ENCODE measurements around the gene HBA1. TPM values are rescaled to one million over a fixed set of nuclear protein-coding genes. Genes with fewer than 3 reads are reported as not detected.
A peak's percentile ranks its signal among the peaks of the same experiment; 100 is the strongest.

HBA1 gene
- total and polyA plus RNA-seq, 2 donors (not counting 3 experiments of a cell fraction or from before 2014, with no cell fraction given): not detected

DNA sequence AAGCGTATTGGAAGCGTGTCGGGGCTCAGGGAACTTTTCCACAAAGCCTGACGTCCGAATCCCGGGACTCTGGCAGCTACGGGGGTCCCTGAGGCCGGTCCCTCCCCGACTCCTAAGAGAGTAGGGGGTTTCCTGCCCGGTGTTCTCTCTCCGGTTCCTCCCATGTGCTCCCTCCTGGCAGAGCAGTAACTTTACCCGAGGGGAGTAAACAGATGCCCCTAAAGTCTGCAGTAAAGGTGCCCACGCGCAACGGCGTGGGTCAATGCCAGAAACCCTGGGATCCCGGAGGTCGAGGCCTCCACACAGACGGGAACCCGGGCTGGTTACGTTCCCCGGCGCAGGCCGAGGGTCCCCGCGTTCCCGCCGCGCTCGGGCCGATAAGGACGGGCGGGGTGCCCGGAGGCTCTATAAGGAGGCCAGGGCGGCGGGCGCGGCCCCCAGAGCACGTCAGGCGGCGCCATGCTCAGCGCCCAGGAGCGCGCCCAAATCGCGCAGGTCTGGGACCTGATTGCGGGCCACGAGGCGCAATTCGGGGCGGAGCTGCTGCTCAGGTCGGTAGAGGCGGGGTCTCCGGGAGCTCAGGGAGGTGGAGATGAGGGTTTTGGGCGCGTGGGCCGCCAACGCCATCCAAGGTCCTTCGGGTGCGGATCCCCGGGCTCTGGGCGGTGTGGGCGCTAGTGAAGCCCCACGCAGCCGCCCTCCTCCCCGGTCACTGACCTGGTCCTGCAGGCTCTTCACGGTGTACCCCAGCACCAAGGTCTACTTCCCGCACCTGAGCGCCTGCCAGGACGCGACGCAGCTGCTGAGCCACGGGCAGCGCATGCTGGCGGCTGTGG, 10.7 kb upstream of the HBA1 start, which contains the start of gene HBM:
Gene HBM (plus strand): TSS at position 440 of the 836 bp plus-strand sequence. CDS start 20 bp downstream, at position 460.
- no peaks in the 10 kb centered on the region for H3K9me3 ChIP-seq (replicated peaks; ENCODE audit: control insufficient read depth, insufficient read depth, low read length)
- CTCF ChIA-PET: no interaction called here
- no peaks in the 10 kb centered on the region for H4K20me1 ChIP-seq (replicated peaks; ENCODE audit: control insufficient read depth, extremely low read depth, insufficient read depth, low read length)
- POLR2A ChIA-PET: no interaction called here
- DNase-seq (ENCODE audit: low read depth, low spot score) (no peak), FAIRE-seq (no peak)
- no TSS peak for BruUV-seq (replicated peaks)
- no peak within 1 kb of the TSS for H3K9ac ChIP-seq (replicated peaks; ENCODE audit: extremely low read depth, insufficient read depth, low read length)
- no peaks in the 10 kb centered on the region for H3K4me1 ChIP-seq (ENCODE audit: control insufficient read depth, extremely low read depth, insufficient read depth, low read length)
- no peak within 1 kb of the TSS for H3K27ac ChIP-seq (ENCODE audit: insufficient read depth, low read depth, low read length)
- H3K4me3 ChIP-seq (replicated peaks in 1 of 3; ENCODE audit: insufficient read depth in 1 of 3, low read depth in 1 of 3, low read length in 3 of 3): no peak within 1 kb of the TSS
- TF ChIP-seq, protein P1, sequence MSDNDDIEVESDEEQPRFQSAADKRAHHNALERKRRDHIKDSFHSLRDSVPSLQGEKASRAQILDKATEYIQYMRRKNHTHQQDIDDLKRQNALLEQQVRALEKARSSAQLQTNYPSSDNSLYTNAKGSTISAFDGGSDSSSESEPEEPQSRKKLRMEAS (IDR thresholded peaks at IDR 0.05; ENCODE audit: insufficient read depth, insufficient read length): no peak
- no peak for TF ChIP-seq GATA2 (IDR thresholded peaks at IDR 0.05; ENCODE audit: insufficient read depth, insufficient read length, low read depth, low read length)
- TF ChIP-seq EZH2 (IDR thresholded peaks at IDR 0.05; ENCODE audit: borderline replicate concordance, low read depth, low read length, severe bottlenecking): peak; percentile 93
- H3K79me2 ChIP-seq (ENCODE audit: control insufficient read depth, insufficient read depth, low read length): no peaks in the 10 kb centered on the region
- H3K27me3 ChIP-seq (ENCODE audit: control insufficient read depth in 2 of 2, insufficient read depth in 2 of 2, low read length in 2 of 2): peaks cover 39 to 40% of the 10 kb centered on the region in 2 experiments
- no peaks in the 10 kb centered on the region for H3K36me3 ChIP-seq (ENCODE audit: control insufficient read depth in 2 of 2, extremely low read depth in 1 of 2, insufficient read depth in 2 of 2, low read length in 2 of 2)
- intact Hi-C loops (cut with micrococcal nuclease): no loop called here
- dilution Hi-C loops (cut with MboI; ENCODE audit: extremely low pct_ligation_motif_present, low sequenced_read_pairs): no loop called here
- H2AFZ ChIP-seq (ENCODE audit: low read depth, low read length): no peak within 1 kb of the TSS
- no peaks in the 10 kb centered on the region for H3K9me1 ChIP-seq (replicated peaks; ENCODE audit: control insufficient read depth, extremely low read depth, insufficient read depth, low read length)
- H3K4me2 ChIP-seq (ENCODE audit: insufficient read depth, low read length): peak within 1 kb of the TSS; percentile 29

DNA sequence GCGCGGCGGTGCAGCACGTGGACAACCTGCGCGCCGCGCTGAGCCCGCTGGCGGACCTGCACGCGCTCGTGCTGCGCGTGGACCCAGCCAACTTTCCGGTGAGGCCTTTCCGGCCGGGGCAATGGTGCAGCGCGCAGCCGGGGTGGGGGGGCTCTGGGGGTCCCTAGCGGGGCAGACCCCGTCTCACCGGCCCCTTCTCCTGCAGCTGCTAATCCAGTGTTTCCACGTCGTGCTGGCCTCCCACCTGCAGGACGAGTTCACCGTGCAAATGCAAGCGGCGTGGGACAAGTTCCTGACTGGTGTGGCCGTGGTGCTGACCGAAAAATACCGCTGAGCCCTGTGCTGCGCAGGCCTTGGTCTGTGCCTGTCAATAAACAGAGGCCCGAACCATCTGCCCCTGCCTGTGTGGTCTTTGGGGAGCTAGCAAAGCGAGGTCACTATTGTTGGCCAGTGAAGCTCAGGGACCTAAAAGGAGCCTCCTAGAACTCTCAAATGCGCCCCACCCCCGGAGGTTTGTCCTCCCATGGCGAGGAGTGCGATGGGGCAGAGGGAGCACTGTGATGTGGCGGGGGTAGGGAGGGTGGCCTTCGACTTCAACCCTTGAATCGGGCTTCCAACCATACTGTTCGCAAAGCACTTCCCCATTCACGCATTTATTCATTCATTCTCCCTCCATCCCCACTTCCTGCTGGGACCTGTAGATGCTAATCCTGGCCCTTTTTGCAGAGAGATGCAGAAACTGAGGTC, 9.9 kb upstream of the HBA1 start:
- Histone ChIP-seq H3K9me1 (replicated peaks; ENCODE audit: control insufficient read depth, extremely low read depth, insufficient read depth, low read length) (no peaks in the 10 kb centered on the region), H3K4me3 (replicated peaks in 1 of 3; ENCODE audit: insufficient read depth in 1 of 3, low read depth in 1 of 3, low read length in 3 of 3) (no peak overlapping the region), H3K9me3 (replicated peaks; ENCODE audit: control insufficient read depth, insufficient read depth, low read length) (no peaks in the 10 kb centered on the region), H3K4me1 (ENCODE audit: control insufficient read depth, extremely low read depth, insufficient read depth, low read length) (no peaks in the 10 kb centered on the region), H3K36me3 (ENCODE audit: control insufficient read depth in 2 of 2, extremely low read depth in 1 of 2, insufficient read depth in 2 of 2, low read length in 2 of 2) (no peaks in the 10 kb centered on the region), H3K4me2 (ENCODE audit: insufficient read depth, low read length) (no peak overlapping the region), H3K27me3 (ENCODE audit: control insufficient read depth in 2 of 2, insufficient read depth in 2 of 2, low read length in 2 of 2) (peaks cover 41% of the 10 kb centered on the region in 2 experiments), H3K79me2 (ENCODE audit: control insufficient read depth, insufficient read depth, low read length) (no peaks in the 10 kb centered on the region), H3K9ac (replicated peaks; ENCODE audit: extremely low read depth, insufficient read depth, low read length) (no peak overlapping the region), H4K20me1 (replicated peaks; ENCODE audit: control insufficient read depth, extremely low read depth, insufficient read depth, low read length) (no peaks in the 10 kb centered on the region), H2AFZ (ENCODE audit: low read depth, low read length) (no peak overlapping the region), H3K27ac (ENCODE audit: insufficient read depth, low read depth, low read length) (no peak overlapping the region)
- FAIRE-seq (no peak), DNase-seq (ENCODE audit: low read depth, low spot score) (no peak)
- dilution Hi-C loops (cut with MboI; ENCODE audit: extremely low pct_ligation_motif_present, low sequenced_read_pairs): no loop called here
- POLR2A ChIA-PET: no interaction called here
- BruUV-seq (replicated peaks): no TSS peak
- CTCF ChIA-PET: interaction anchor here (1.4 to 1.9 kb wide), 2 partner anchors 14 to 70 kb away, joined by 4 read pairs; partner anchors contain the start of gene HBQ1
- intact Hi-C loops (cut with micrococcal nuclease): no loop called here
- TF ChIP-seq, protein P1 (IDR thresholded peaks at IDR 0.05; ENCODE audit: insufficient read depth, insufficient read length): no peak
- TF ChIP-seq, protein P2, sequence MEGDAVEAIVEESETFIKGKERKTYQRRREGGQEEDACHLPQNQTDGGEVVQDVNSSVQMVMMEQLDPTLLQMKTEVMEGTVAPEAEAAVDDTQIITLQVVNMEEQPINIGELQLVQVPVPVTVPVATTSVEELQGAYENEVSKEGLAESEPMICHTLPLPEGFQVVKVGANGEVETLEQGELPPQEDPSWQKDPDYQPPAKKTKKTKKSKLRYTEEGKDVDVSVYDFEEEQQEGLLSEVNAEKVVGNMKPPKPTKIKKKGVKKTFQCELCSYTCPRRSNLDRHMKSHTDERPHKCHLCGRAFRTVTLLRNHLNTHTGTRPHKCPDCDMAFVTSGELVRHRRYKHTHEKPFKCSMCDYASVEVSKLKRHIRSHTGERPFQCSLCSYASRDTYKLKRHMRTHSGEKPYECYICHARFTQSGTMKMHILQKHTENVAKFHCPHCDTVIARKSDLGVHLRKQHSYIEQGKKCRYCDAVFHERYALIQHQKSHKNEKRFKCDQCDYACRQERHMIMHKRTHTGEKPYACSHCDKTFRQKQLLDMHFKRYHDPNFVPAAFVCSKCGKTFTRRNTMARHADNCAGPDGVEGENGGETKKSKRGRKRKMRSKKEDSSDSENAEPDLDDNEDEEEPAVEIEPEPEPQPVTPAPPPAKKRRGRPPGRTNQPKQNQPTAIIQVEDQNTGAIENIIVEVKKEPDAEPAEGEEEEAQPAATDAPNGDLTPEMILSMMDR (IDR thresholded peaks at IDR 0.05; ENCODE audit: extremely low read depth in 1 of 2, insufficient read depth in 1 of 2, low read depth in 1 of 2, low read length in 2 of 2): no peak
- TF ChIP-seq EZH2 (IDR thresholded peaks at IDR 0.05; ENCODE audit: borderline replicate concordance, low read depth, low read length, severe bottlenecking) (no peak), GATA2 (IDR thresholded peaks at IDR 0.05; ENCODE audit: insufficient read depth, insufficient read length, low read depth, low read length) (no peak), MYC (IDR thresholded peaks at IDR 0.05; ENCODE audit: low read depth, low read length) (no peak), FOS (IDR thresholded peaks at IDR 0.05; ENCODE audit: borderline replicate concordance, insufficient read depth, low read length) (no peak), POLR2AphosphoS5 (IDR thresholded peaks at IDR 0.05; ENCODE audit: insufficient read depth, low read depth, low read length) (no peak), JUN (IDR thresholded peaks at IDR 0.05; ENCODE audit: borderline replicate concordance, insufficient read depth, insufficient read length, low read depth) (no peak), POLR2A (IDR thresholded peaks at IDR 0.05; ENCODE audit: low read depth, low read length) (no peak)

All from endothelial cell of umbilical vein (primary cell).